Astrocyte (in vitro differentiated cells and primary cell): ENCODE results near the gene PIM3.

Source experiments
- CTCF ChIP-seq: IDR thresholded peaks from 2 replicates; pipeline ENCODE4 v1.5.1; 2011; ENCODE audit warnings: low read depth, mild to moderate bottlenecking, inconsistent platforms, low read length, moderate library complexity; ENCODE audit not compliant: insufficient read depth
- EZH2 ChIP-seq: IDR thresholded peaks from 2 replicates; pipeline ENCODE4 v1.6.1; 2012; ENCODE audit warnings: mild to moderate bottlenecking, low read length, inconsistent platforms; ENCODE audit not compliant: insufficient read depth

DNA sequence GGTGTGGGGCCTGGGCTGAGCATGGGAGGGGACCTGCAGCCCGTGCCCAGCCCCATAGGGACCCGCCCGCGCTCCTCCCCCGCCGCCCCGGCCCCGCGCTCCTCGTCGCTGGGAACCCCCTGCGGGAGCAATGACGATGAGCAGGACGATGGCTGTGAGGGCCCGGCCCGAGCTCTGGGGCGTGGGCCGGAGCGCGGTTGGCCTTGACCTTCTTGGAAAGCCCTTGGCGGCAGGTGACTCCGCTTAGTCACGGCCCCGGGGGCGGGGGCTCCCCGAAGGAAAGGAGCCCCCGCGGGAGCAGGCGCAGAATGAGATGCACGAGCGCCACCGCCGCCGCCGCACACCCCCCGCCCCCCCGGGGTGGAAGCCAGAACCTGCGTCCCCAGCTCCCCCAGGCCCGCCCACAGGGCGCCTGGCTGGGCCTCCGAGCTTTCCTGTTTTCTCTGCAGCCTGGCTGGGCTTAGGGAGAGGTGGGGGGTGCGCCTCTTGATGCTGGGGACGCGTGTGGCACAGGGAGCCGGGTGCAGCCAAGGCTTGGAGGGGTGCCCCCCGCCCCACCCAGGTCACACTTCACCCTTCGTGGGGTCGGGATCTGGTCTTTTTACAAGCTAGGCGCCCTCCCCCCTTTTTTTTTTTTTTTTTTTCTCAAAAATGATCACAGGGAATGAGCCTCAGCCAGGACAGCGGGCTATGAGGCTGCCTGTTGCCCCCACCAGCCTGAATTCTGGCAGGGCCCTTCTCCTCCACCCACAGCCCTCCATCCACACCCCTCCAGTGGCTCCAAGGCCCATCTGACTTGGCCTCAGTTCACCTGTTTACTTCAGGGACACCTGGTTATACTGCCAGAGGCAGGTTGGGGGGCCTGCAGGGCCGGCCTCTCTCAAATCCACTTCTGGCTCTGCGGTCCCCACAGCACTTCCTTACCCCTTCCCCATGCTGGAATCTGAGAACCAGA is 24.3 kb upstream of the PIM3 start:
- TF ChIP-seq CTCF (no peak), EZH2 (no peak)
